ENCODE measurements around the gene LAMB4.

Gene LAMB4

GRCh38 chr7:108143658-108144420, 13.7 kb upstream of the LAMB4 start:
- DNase-seq (ENCODE audit: low read depth): no peak

GRCh38 chr7:108142675-108143259, 12.6 kb upstream of the LAMB4 start:
- no peak for DNase-seq (ENCODE audit: low read depth)

GRCh38 chr7:108142180-108142579, 12.0 kb upstream of the LAMB4 start:
- no peak for DNase-seq (ENCODE audit: low read depth)

GRCh38 chr7:108140671-108141070, 10.5 kb upstream of the LAMB4 start:
- DNase-seq (ENCODE audit: low read depth): no peak

GRCh38 chr7:108138911-108139310, 8.8 kb upstream of the LAMB4 start:
- DNase-seq (ENCODE audit: low read depth): no peak

GRCh38 chr7:108137993-108138392, 7.8 kb upstream of the LAMB4 start:
- DNase-seq (ENCODE audit: low read depth): no peak

GRCh38 chr7:108137040-108137439, 6.9 kb upstream of the LAMB4 start:
- DNase-seq (ENCODE audit: low read depth): no peak

- no peak for DNase-seq (ENCODE audit: low read depth)
These were observed 6.1 kb upstream of the LAMB4 start for GRCh38 chr7:108136191-108136688.

- DNase-seq (ENCODE audit: low read depth): no peak
These were observed 5.5 kb upstream of the LAMB4 start for GRCh38 chr7:108135446-108136190.

- no peak for DNase-seq (ENCODE audit: low read depth)
These were observed 4.3 kb upstream of the LAMB4 start for GRCh38 chr7:108134486-108134885.

- no peak for DNase-seq (ENCODE audit: low read depth)
These were observed 2.5 kb upstream of the LAMB4 start for GRCh38 chr7:108132551-108133265.

- DNase-seq (ENCODE audit: low read depth): no peak
These were observed 869 bp downstream of the LAMB4 start for GRCh38 chr7:108129018-108129965.

- no peak for DNase-seq (ENCODE audit: low read depth)
These were observed 1.6 kb downstream of the LAMB4 start for GRCh38 chr7:108128514-108128913.

GRCh38 chr7:108127461-108127860, 2.7 kb downstream of the LAMB4 start:
- no peak for DNase-seq (ENCODE audit: low read depth)

- no peak for DNase-seq (ENCODE audit: low read depth)
These were observed 5.3 kb downstream of the LAMB4 start for GRCh38 chr7:108124820-108125219.

- DNase-seq (ENCODE audit: low read depth): no peak
These were observed 8.0 kb downstream of the LAMB4 start for GRCh38 chr7:108122181-108122580.

- no peak for DNase-seq (ENCODE audit: low read depth)
These were observed 9.2 kb downstream of the LAMB4 start for GRCh38 chr7:108120933-108121332.

- no peak for DNase-seq (ENCODE audit: low read depth)
These were observed 10.0 kb downstream of the LAMB4 start for GRCh38 chr7:108120196-108120595.

- no peak for DNase-seq (ENCODE audit: low read depth)
These were observed 11.2 kb downstream of the LAMB4 start for GRCh38 chr7:108118959-108119358.

GRCh38 chr7:108114117-108114841, 15.9 kb downstream of the LAMB4 start:
- peak; percentile 16 for DNase-seq (ENCODE audit: low read depth)
